IMR-90 (cell line): ENCODE measurements around the gene CCL2. TPM values are rescaled to one million over a fixed set of nuclear protein-coding genes. Genes with fewer than 3 reads are reported as not detected.

Experiments
- ATAC-seq: fragments of 200-7000 bp; cut with Tn5 transposase; 2 replicates; pipeline ENCODE4 v1.9.1; 2020; ENCODE audit warnings: low read depth, mild to moderate bottlenecking, moderate library complexity
- BruUV-seq: library from RNA; stranded (reverse); fragments of 400-500 nt; replicated peaks from 2 replicates; lab custom pipeline; 2021; lab: Mats Ljungman, UMichigan
- CTCF ChIA-PET: fragments of 300-600 bp; formaldehyde crosslinking; extraction: SDS; loops from one replicate; lab custom pipeline; 2021; ENCODE audit warnings: antibody characterized with exemption; lab: Yijun Ruan, JAX
- POLR2A ChIA-PET: fragments of 300-600 bp; sonication (Branson Sonifier 250); formaldehyde crosslinking; loops from one replicate; lab custom pipeline; 2022; ENCODE audit warnings: antibody characterized with exemption; ENCODE audit not compliant: unreplicated experiment; lab: Charles Lee
- DNase-seq: peaks from one replicate; pipeline ENCODE4 v3.0.0; 2013
- H2AFZ ChIP-seq: replicated peaks from 2 replicates; pipeline ENCODE3; 2013; ENCODE audit warnings: low read length, mild to moderate bottlenecking; ENCODE audit not compliant: poor library complexity
- H2AK5ac ChIP-seq: 2 replicates; pipeline ENCODE4 v1.6.1; 2013; ENCODE audit warnings: low read depth, low read length, inconsistent platforms
- H2AK9ac ChIP-seq: replicated peaks from 2 replicates; pipeline ENCODE3; 2013; ENCODE audit warnings: mild to moderate bottlenecking, low read depth, low read length, moderate library complexity; ENCODE audit not compliant: poor library complexity
- H2BK120ac ChIP-seq: 2 replicates; pipeline ENCODE4 v1.6.1; 2013; ENCODE audit warnings: low read depth, low read length, inconsistent platforms
- H2BK15ac ChIP-seq: 3 replicates; pipeline ENCODE4 v1.6.1; 2013; ENCODE audit warnings: low read depth, low read length, inconsistent platforms
- H2BK20ac ChIP-seq: 2 replicates; pipeline ENCODE4 v1.6.1; 2013; ENCODE audit warnings: low read depth, mild to moderate bottlenecking, inconsistent platforms, low read length, moderate library complexity
- H2BK5ac ChIP-seq: 2 replicates; pipeline ENCODE4 v1.6.1; 2013; ENCODE audit warnings: mild to moderate bottlenecking, low read depth, low read length, inconsistent platforms; ENCODE audit not compliant: poor library complexity, severe bottlenecking
- H3K14ac ChIP-seq: replicated peaks from 2 replicates; pipeline ENCODE4 v1.6.1; 2013; ENCODE audit warnings: low read depth, low read length, inconsistent platforms
- H3K18ac ChIP-seq: 2 replicates; pipeline ENCODE4 v1.6.1; 2013; ENCODE audit warnings: low read depth, low read length, control low read depth
- H3K23ac ChIP-seq: 2 replicates; pipeline ENCODE4 v1.6.1; 2013; ENCODE audit warnings: low read depth, low read length, inconsistent platforms
- H3K27ac ChIP-seq: 2 replicates; pipeline ENCODE4 v1.5.1; 2013; ENCODE audit warnings: mild to moderate bottlenecking, control low read depth, low read length; ENCODE audit not compliant: insufficient read depth
- H3K27me3 ChIP-seq: 2 replicates; pipeline ENCODE4 v1.6.1; 2013; ENCODE audit warnings: low read length; ENCODE audit not compliant: control insufficient read depth, insufficient read depth
- H3K36me3 ChIP-seq: 2 replicates; pipeline ENCODE4 v1.6.1; 2013; ENCODE audit warnings: low read length, mixed read lengths; ENCODE audit not compliant: control insufficient read depth, insufficient read depth
- H3K4ac ChIP-seq: 2 replicates; pipeline ENCODE4 v1.6.1; 2013; ENCODE audit warnings: low read depth, low read length, inconsistent platforms
- H3K4me1 ChIP-seq: 2 replicates; pipeline ENCODE4 v1.6.1; 2013; ENCODE audit warnings: low read length, mixed read lengths; ENCODE audit not compliant: control insufficient read depth, insufficient read depth
- H3K4me2 ChIP-seq: 2 replicates; pipeline ENCODE4 v1.6.1; 2013; ENCODE audit warnings: low read depth, mild to moderate bottlenecking, control low read depth, low read length, moderate library complexity
- H3K4me3 ChIP-seq: 2 replicates; pipeline ENCODE4 v1.5.1; 2013; ENCODE audit warnings: low read depth, mild to moderate bottlenecking, control low read depth, low read length, moderate library complexity; ENCODE audit not compliant: insufficient read depth
- H3K56ac ChIP-seq: 2 replicates; pipeline ENCODE4 v1.6.1; 2013; ENCODE audit warnings: low read length, inconsistent platforms; ENCODE audit not compliant: insufficient read depth; ENCODE audit errors: extremely low read depth
- H3K79me1 ChIP-seq, 2 experiments: 2 replicates each; pipeline ENCODE4 v1.6.1; 2013; ENCODE audit warnings: low read length in 2 of 2, inconsistent platforms in 1 of 2, low read depth in 1 of 2
- H3K9ac ChIP-seq: 2 replicates; pipeline ENCODE4 v1.6.1; 2013; ENCODE audit warnings: low read depth, low read length, control low read depth
- H3K9me1 ChIP-seq: 2 replicates; pipeline ENCODE4 v1.6.1; 2013; ENCODE audit warnings: low read length, inconsistent platforms; ENCODE audit not compliant: insufficient read depth
- H3K9me3 ChIP-seq: 2 replicates; pipeline ENCODE4 v1.6.1; 2013; ENCODE audit warnings: low read length; ENCODE audit not compliant: control insufficient read depth, insufficient read depth
- H4K20me1 ChIP-seq: 2 replicates; pipeline ENCODE4 v1.6.1; 2013; ENCODE audit warnings: low read length, inconsistent platforms; ENCODE audit not compliant: insufficient read depth
- H4K5ac ChIP-seq: 2 replicates; pipeline ENCODE4 v1.6.1; 2013; ENCODE audit warnings: mild to moderate bottlenecking, low read depth, low read length, control low read depth
- H4K8ac ChIP-seq, 2 experiments: 2 replicates each; pipeline ENCODE4 v1.6.1; 2013; ENCODE audit warnings: low read depth in 2 of 2, low read length in 2 of 2, control low read depth in 1 of 2, inconsistent platforms in 1 of 2
- H4K91ac ChIP-seq: 2 replicates; pipeline ENCODE4 v1.6.1; 2013; ENCODE audit warnings: low read depth, low read length, inconsistent platforms; ENCODE audit not compliant: insufficient read depth
- BHLHE40 ChIP-seq: fragments of 150-350 bp; IDR thresholded peaks from 2 replicates; pipeline ENCODE4 v1.6.1; 2016; ENCODE audit warnings: mild to moderate bottlenecking, low read depth, low read length
- CEBPB ChIP-seq: IDR thresholded peaks from 2 replicates; pipeline ENCODE4 v1.6.1; 2012; ENCODE audit warnings: low read depth, low read length, improper control_type of control experiment
- CHD1 ChIP-seq: IDR thresholded peaks from 2 replicates; pipeline ENCODE4 v1.6.1; 2012; ENCODE audit warnings: low read depth, low read length, improper control_type of control experiment
- FOS ChIP-seq: fragments of 150-350 bp; IDR thresholded peaks from 2 replicates; pipeline ENCODE4 v1.6.1; 2016; ENCODE audit warnings: low read depth, low read length
- MAFK ChIP-seq: IDR thresholded peaks from 2 replicates; pipeline ENCODE4 v1.6.1; 2012; ENCODE audit warnings: low read depth, low read length, improper control_type of control experiment
- MAZ ChIP-seq: IDR thresholded peaks from 2 replicates; pipeline ENCODE4 v1.6.1; 2012; ENCODE audit warnings: low read depth, mild to moderate bottlenecking, low read length, improper control_type of control experiment, moderate library complexity, borderline replicate concordance
- MXI1 ChIP-seq: IDR thresholded peaks from 2 replicates; pipeline ENCODE4 v1.6.1; 2012; ENCODE audit warnings: low read depth, mild to moderate bottlenecking, low read length, moderate library complexity, borderline replicate concordance
- NFE2L2 ChIP-seq: fragments of 150-350 bp; IDR thresholded peaks from 2 replicates; pipeline ENCODE4 v1.6.1; 2016; ENCODE audit warnings: low read depth, mild to moderate bottlenecking, low read length
- POLR2A ChIP-seq: IDR thresholded peaks from 2 replicates; pipeline ENCODE4 v1.6.1; 2012; ENCODE audit warnings: mild to moderate bottlenecking, low read depth, low read length
- RAD21 ChIP-seq: IDR thresholded peaks from 2 replicates; pipeline ENCODE4 v1.6.1; 2012; ENCODE audit warnings: low read length, improper control_type of control experiment
- RCOR1 ChIP-seq: IDR thresholded peaks from 2 replicates; pipeline ENCODE4 v1.6.1; 2012; ENCODE audit warnings: mild to moderate bottlenecking, low read length, improper control_type of control experiment; ENCODE audit not compliant: insufficient replicate concordance
- RFX5 ChIP-seq: IDR thresholded peaks from 2 replicates; pipeline ENCODE4 v1.8.0; 2012; ENCODE audit warnings: low read depth, mild to moderate bottlenecking, low read length, moderate library complexity
- SMC3 ChIP-seq: fragments of 150-350 bp; IDR thresholded peaks from 2 replicates; pipeline ENCODE4 v1.6.1; 2016; ENCODE audit warnings: low read depth, mild to moderate bottlenecking, antibody characterized with exemption, low read length, moderate library complexity
- WGBS, 2 experiments: methylation state at CpG; one replicate each; pipeline versions ENCODE4 v1.1.5 to v1.1.7; 2013; ENCODE audit warnings: missing lambda C conversion rate in 2 of 2; ENCODE audit not compliant: insufficient read length in 1 of 2; ENCODE audit errors: extremely low coverage in 2 of 2; 5-methylcytosine and 5-hydroxymethylcytosine counted together
- dilution Hi-C: fragments of 300-500 bp; cut with HindIII; formaldehyde crosslinking; loops from one replicate; pipeline ENCODE4 v1.14.3; 2018; ENCODE audit warnings: low sequenced_read_pairs; ENCODE audit not compliant: unreplicated experiment
- in situ Hi-C: fragments of 300-500 bp; cut with MboI; formaldehyde crosslinking; loops from 3 replicates; pipeline ENCODE4 v1.14.3; 2019; ENCODE audit warnings: low sequenced_read_pairs, inconsistent platforms, mixed read lengths
- intact Hi-C: fragments of 100-400 bp; cut with micrococcal nuclease; formaldehyde crosslinking; loops from 2 replicates; pipeline ENCODE4 v1.10.0; 2022
- polyA plus RNA-seq, 3 experiments: library from polyadenylated mRNA; depleted of rRNA; stranded (reverse); fragments of >200 nt; gene quantifications; 2 replicates each; pipeline ENCODE4 v1.2.3, GENCODE V29; 2012; ENCODE audit warnings: low replicate concordance in 1 of 3
- total RNA-seq: library from RNA; depleted of rRNA; stranded (reverse); fragments of >200 nt; gene quantifications from 2 replicates; pipeline ENCODE4 v1.2.3, GENCODE V29; 2012
- TF ChIP-seq, protein P1 (sequence below): fragments of 150-350 bp; IDR thresholded peaks from 2 replicates; pipeline ENCODE4 v1.6.1; 2016; ENCODE audit warnings: low read depth, mild to moderate bottlenecking, low read length, moderate library complexity, borderline replicate concordance
- TF ChIP-seq, protein P2 (sequence below): fragments of 150-350 bp; IDR thresholded peaks from 2 replicates; pipeline ENCODE4 v1.6.1; 2017; ENCODE audit warnings: mild to moderate bottlenecking, antibody characterized with exemption, low read length, low read depth
- TF ChIP-seq, protein P3 (sequence below): conservative IDR thresholded peaks from 2 replicates; pipeline ENCODE4 v1.5.1; 2012; ENCODE audit warnings: mild to moderate bottlenecking, low read depth, low read length, improper control_type of control experiment

CCL2 gene
- total and polyA plus RNA-seq, 2 of the 4 experiments (the other 2 are of a cell fraction), result 103 to 206 TPM

DNA sequence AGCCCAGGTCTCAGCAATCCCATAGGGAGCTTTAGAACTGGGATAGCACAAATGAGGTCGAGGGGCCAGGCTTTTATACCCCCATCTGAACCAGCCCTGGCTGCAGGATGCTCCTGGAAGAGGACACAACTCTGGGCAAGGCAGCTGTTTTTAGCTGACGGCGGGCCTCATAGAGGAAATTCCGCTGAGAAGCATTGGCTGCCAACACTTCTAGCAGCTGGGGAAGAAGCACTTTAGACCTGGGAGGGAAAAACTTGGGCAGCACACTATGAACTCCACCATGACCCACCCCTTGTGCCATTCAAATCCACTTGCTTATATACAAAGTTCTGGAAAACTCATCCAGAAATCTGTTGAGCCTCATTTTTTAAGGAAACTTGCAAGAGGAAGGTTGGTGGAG is 35.5 kb downstream of the CCL2 start:
- peaks cover 5% of the 10 kb centered on the region for H3K27me3 ChIP-seq
- no peak overlapping the region for H2AK9ac ChIP-seq
- no peak overlapping the region for H3K4me3 ChIP-seq
- H3K18ac ChIP-seq, result no peak overlapping the region
- DNase-seq (no peak), ATAC-seq (no peak)
- ChIA-PET POLR2A (no interaction called here), CTCF (interaction anchor here (1.8 kb wide), 1 partner anchor 90 kb away, joined by 4 read pairs; no protein-coding TSS in a partner anchor)
- no peaks in the 10 kb centered on the region for H3K9me1 ChIP-seq
- WGBS, 2 experiments, result no CpG with 5 or more reads among the region's 4 CpGs
- no peaks in the 10 kb centered on the region for H3K79me1 ChIP-seq
- H2BK15ac ChIP-seq, result no peak overlapping the region
- H3K4me2 ChIP-seq, result no peak overlapping the region
- intact Hi-C loops (no loop called here), in situ Hi-C loops (no loop called here), dilution Hi-C loops (no loop called here)
- no TSS peak for BruUV-seq
- H3K23ac ChIP-seq, result no peak overlapping the region
- no peak overlapping the region for H4K5ac ChIP-seq
- no peak overlapping the region for H4K91ac ChIP-seq
- no peaks in the 10 kb centered on the region for H4K20me1 ChIP-seq
- no peak overlapping the region for H3K14ac ChIP-seq
- H3K9me3 ChIP-seq, result no peaks in the 10 kb centered on the region
- H3K36me3 ChIP-seq, result no peaks in the 10 kb centered on the region
- no peak overlapping the region for H3K9ac ChIP-seq
- H2BK5ac ChIP-seq, result no peak overlapping the region
- no peak overlapping the region for H2AK5ac ChIP-seq
- no peak overlapping the region for H3K56ac ChIP-seq
- no peak overlapping the region for H2BK120ac ChIP-seq
- H3K27ac ChIP-seq, result no peak overlapping the region
- H3K4ac ChIP-seq, result no peak overlapping the region
- TF ChIP-seq BHLHE40 (no peak), MAZ (no peak), NFE2L2 (no peak), RAD21 (no peak), MXI1 (no peak), SMC3 (no peak), FOS (no peak), MAFK (no peak), RFX5 (no peak), POLR2A (no peak), CHD1 (no peak), CEBPB (no peak), RCOR1 (no peak)
- TF ChIP-seq, protein P1, sequence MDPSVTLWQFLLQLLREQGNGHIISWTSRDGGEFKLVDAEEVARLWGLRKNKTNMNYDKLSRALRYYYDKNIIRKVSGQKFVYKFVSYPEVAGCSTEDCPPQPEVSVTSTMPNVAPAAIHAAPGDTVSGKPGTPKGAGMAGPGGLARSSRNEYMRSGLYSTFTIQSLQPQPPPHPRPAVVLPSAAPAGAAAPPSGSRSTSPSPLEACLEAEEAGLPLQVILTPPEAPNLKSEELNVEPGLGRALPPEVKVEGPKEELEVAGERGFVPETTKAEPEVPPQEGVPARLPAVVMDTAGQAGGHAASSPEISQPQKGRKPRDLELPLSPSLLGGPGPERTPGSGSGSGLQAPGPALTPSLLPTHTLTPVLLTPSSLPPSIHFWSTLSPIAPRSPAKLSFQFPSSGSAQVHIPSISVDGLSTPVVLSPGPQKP, result no peak
- TF ChIP-seq, protein P2, sequence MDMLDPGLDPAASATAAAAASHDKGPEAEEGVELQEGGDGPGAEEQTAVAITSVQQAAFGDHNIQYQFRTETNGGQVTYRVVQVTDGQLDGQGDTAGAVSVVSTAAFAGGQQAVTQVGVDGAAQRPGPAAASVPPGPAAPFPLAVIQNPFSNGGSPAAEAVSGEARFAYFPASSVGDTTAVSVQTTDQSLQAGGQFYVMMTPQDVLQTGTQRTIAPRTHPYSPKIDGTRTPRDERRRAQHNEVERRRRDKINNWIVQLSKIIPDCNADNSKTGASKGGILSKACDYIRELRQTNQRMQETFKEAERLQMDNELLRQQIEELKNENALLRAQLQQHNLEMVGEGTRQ, result no peak
- TF ChIP-seq, protein P3, sequence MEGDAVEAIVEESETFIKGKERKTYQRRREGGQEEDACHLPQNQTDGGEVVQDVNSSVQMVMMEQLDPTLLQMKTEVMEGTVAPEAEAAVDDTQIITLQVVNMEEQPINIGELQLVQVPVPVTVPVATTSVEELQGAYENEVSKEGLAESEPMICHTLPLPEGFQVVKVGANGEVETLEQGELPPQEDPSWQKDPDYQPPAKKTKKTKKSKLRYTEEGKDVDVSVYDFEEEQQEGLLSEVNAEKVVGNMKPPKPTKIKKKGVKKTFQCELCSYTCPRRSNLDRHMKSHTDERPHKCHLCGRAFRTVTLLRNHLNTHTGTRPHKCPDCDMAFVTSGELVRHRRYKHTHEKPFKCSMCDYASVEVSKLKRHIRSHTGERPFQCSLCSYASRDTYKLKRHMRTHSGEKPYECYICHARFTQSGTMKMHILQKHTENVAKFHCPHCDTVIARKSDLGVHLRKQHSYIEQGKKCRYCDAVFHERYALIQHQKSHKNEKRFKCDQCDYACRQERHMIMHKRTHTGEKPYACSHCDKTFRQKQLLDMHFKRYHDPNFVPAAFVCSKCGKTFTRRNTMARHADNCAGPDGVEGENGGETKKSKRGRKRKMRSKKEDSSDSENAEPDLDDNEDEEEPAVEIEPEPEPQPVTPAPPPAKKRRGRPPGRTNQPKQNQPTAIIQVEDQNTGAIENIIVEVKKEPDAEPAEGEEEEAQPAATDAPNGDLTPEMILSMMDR, result no peak
- H2BK20ac ChIP-seq, result no peak overlapping the region
- H4K8ac ChIP-seq, result no peak overlapping the region
- no peak overlapping the region for H2AFZ ChIP-seq
- no peaks in the 10 kb centered on the region; the same call in 1 of the 2 replicates for H3K4me1 ChIP-seq
